Neural cell (in vitro differentiated cells): ENCODE measurements around the gene FGFBP3. TPM values are rescaled to one million over a fixed set of nuclear protein-coding genes. Genes with fewer than 3 reads are reported as not detected.
A peak's percentile ranks its signal among the peaks of the same experiment; 100 is the strongest.

Experiments
- H2AFZ ChIP-seq: fragments of 200-600, 300-800 bp; sonication (generic), shearing (Covaris generic); 2 replicates; pipeline ENCODE4 v1.6.0; 2014; ENCODE audit warnings: low read depth, mild to moderate bottlenecking, antibody characterized with exemption, low read length, moderate library complexity
- H3F3A ChIP-seq: fragments of 200-600 bp; shearing (Covaris generic); 2 replicates; pipeline ENCODE4 v1.6.1; 2016; ENCODE audit warnings: mild to moderate bottlenecking, moderate library complexity, mixed read lengths, antibody characterized with exemption, low read length; ENCODE audit not compliant: insufficient read depth, poor library complexity, severe bottlenecking
- H3K27ac ChIP-seq: fragments of 200-600, 300-800 bp; sonication (generic), shearing (Covaris generic); 2 replicates; pipeline ENCODE4 v1.5.1; 2014; ENCODE audit warnings: mild to moderate bottlenecking, low read length, moderate library complexity
- H3K27me3 ChIP-seq: fragments of 300-800, 200-600 bp; sonication (generic), shearing (Covaris generic); 2 replicates; pipeline ENCODE4 v1.6.0; 2014; ENCODE audit warnings: mild to moderate bottlenecking, low read depth, low read length, moderate library complexity; ENCODE audit not compliant: insufficient read depth
- H3K36me3 ChIP-seq: fragments of 300-800, 200-600 bp; sonication (generic), shearing (Covaris generic); 2 replicates; pipeline ENCODE4 v1.5.1; 2014; ENCODE audit warnings: mild to moderate bottlenecking, antibody characterized with exemption, low read length, moderate library complexity; ENCODE audit not compliant: insufficient read depth
- H3K4me2 ChIP-seq: fragments of 300-800, 200-600 bp; sonication (generic), shearing (Covaris generic); 2 replicates; pipeline ENCODE4 v1.6.0; 2014; ENCODE audit warnings: mild to moderate bottlenecking, low read length
- H3K4me3 ChIP-seq: fragments of 300-800, 200-600 bp; sonication (generic), shearing (Covaris generic); 2 replicates; pipeline ENCODE4 v1.5.1; 2014; ENCODE audit warnings: mild to moderate bottlenecking, low read length, moderate library complexity
- H3K79me2 ChIP-seq: fragments of 200-600 bp; shearing (Covaris generic); replicated peaks from 2 replicates; pipeline ENCODE4 v1.6.0; 2014; ENCODE audit warnings: mild to moderate bottlenecking, low read length, moderate library complexity; ENCODE audit not compliant: insufficient read depth
- H3K9ac ChIP-seq: fragments of 300-800, 200-600 bp; sonication (generic), shearing (Covaris generic); 2 replicates; pipeline ENCODE4 v1.6.1; 2016; ENCODE audit warnings: mild to moderate bottlenecking, low read length, mixed read lengths
- H3K9me2 ChIP-seq: fragments of 200-600 bp; shearing (Covaris generic); 2 replicates; pipeline ENCODE4 v1.6.1; 2016; ENCODE audit warnings: mild to moderate bottlenecking, low read length, mixed read lengths; ENCODE audit not compliant: insufficient read depth
- H3K9me3 ChIP-seq: fragments of 200-600, 300-800 bp; sonication (generic), shearing (Covaris generic); 2 replicates; pipeline ENCODE4 v1.6.1; 2016; ENCODE audit warnings: mild to moderate bottlenecking, mixed run types, low read length, moderate library complexity, mixed read lengths
- H4K20me1 ChIP-seq: fragments of 200-600 bp; shearing (Covaris generic); 2 replicates; pipeline ENCODE4 v1.6.1; 2016; ENCODE audit warnings: mild to moderate bottlenecking, mixed run types; ENCODE audit not compliant: insufficient read depth
- CTCF ChIP-seq: fragments of 450-650 bp; IDR thresholded peaks from 2 replicates; pipeline ENCODE4 v1.5.1; 2014; ENCODE audit warnings: antibody characterized with exemption, mild to moderate bottlenecking, moderate library complexity; ENCODE audit not compliant: poor library complexity, severe bottlenecking
- EP300 ChIP-seq: fragments of 450-650 bp; conservative IDR thresholded peaks from 2 replicates; pipeline ENCODE4 v1.6.1; 2014; ENCODE audit warnings: antibody characterized with exemption, mild to moderate bottlenecking, moderate library complexity; ENCODE audit not compliant: poor library complexity, severe bottlenecking
- EZH2 ChIP-seq: fragments of 200-600, 300-800 bp; shearing (Covaris generic), sonication (generic); IDR thresholded peaks from 2 replicates; pipeline ENCODE4 v1.6.1; 2014; ENCODE audit warnings: antibody characterized with exemption, low read length, borderline replicate concordance, mild to moderate bottlenecking; ENCODE audit not compliant: insufficient read depth, poor library complexity, severe bottlenecking
- MXI1 ChIP-seq: fragments of 450-650 bp; conservative IDR thresholded peaks from 2 replicates; pipeline ENCODE4 v1.6.1; 2014; ENCODE audit warnings: antibody characterized with exemption, mild to moderate bottlenecking; ENCODE audit not compliant: poor library complexity, severe bottlenecking
- POLR2AphosphoS5 ChIP-seq: IDR thresholded peaks from 2 replicates; pipeline ENCODE4 v1.6.1; 2012
- RAD21 ChIP-seq: fragments of 450-650 bp; conservative IDR thresholded peaks from 2 replicates; pipeline ENCODE4 v1.6.1; 2014; ENCODE audit warnings: antibody characterized with exemption, mild to moderate bottlenecking, moderate library complexity
- REST ChIP-seq: IDR thresholded peaks from 2 replicates; pipeline ENCODE4 v1.6.1; 2012; ENCODE audit warnings: borderline replicate concordance
- SMC3 ChIP-seq: fragments of 450-650 bp; conservative IDR thresholded peaks from 2 replicates; pipeline ENCODE4 v1.6.1; 2014; ENCODE audit warnings: antibody characterized with exemption, mild to moderate bottlenecking, moderate library complexity; ENCODE audit not compliant: poor library complexity
- TAF1 ChIP-seq: IDR thresholded peaks from 2 replicates; pipeline ENCODE4 v1.6.1; 2012; ENCODE audit warnings: low read depth
- polyA plus RNA-seq: library from polyadenylated mRNA; depleted of rRNA; stranded (reverse); fragments of >200 nt; gene quantifications from 2 replicates; pipeline ENCODE4 v1.2.3, GENCODE V29; 2014

The FGFBP3 gene
- polyA plus RNA-seq, 1 donor from 2014 or later: 39.5 TPM

DNA sequence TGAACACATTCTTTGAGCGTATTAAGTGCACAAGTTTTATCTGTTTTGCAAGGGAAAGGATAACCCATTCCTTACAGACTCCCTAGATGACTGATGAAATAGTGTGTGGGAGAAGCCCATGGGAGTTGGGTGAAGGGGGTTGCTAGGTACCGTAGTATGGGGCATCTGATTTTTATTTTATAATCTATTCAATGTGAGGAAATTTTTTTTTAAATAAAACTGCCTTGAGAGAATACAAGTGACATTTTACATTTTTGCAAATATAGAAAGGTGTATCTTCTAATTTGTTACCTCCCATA, 15.7 kb upstream of the FGFBP3 start:
- H3K4me3 ChIP-seq: peak overlapping the region; percentile 90
- no peaks in the 10 kb centered on the region for H3K9me3 ChIP-seq
- H4K20me1 ChIP-seq: no peaks in the 10 kb centered on the region
- no peaks in the 10 kb centered on the region for H3K9me2 ChIP-seq
- H3K79me2 ChIP-seq: peaks cover 58% of the 10 kb centered on the region
- no peak overlapping the region for H2AFZ ChIP-seq
- peak overlapping the region; percentile 83 for H3K4me2 ChIP-seq
- H3F3A ChIP-seq: peaks cover 5% of the 10 kb centered on the region
- peak overlapping the region; percentile 91 for H3K9ac ChIP-seq
- no peak overlapping the region for H3K27ac ChIP-seq
- H3K36me3 ChIP-seq: no peaks in the 10 kb centered on the region
- no peaks in the 10 kb centered on the region for H3K27me3 ChIP-seq
- TF ChIP-seq POLR2AphosphoS5 (no peak), RAD21 (no peak), SMC3 (no peak), CTCF (no peak), EP300 (no peak), MXI1 (no peak), TAF1 (no peak)

DNA sequence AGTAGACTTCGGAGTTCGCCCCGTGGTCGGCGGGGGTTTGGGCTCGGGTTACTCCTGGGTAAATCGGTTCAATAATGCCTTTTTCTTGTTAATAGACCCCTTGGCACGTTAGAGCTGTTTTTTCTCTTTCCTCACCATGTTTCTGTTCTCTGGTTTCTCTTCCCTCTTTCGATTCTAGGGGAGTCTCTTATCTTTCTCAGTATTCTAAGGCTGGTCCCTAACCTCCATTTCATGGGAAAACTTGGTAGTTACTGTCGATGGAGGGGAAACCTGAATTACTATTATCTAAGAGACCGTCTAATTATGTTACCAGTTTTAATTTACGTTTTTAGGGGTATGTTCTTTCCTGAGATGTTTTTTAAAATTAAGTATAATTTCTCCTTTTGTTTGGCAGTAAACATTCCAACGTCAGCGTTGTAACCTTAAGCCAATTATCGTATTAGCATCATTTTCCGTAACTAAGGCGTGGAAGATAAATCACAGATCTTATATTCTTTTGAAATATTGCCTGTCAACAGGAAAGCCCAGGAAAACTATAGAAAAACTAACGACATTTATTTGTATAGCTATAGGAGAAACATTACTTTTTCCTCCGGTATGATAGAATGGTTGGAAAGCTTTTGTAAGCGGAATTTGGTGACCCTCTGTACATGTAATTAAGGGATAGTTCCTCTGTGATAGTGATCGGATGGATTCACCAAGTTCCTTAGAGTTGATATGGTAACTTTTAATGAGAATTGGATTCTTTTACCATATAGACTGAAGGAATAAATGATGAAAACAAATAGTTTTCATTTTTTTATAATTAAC, 15.1 kb upstream of the FGFBP3 start:
- peak overlapping the region; percentile 93 for H3K27ac ChIP-seq
- peak overlapping the region; percentile 90 for H2AFZ ChIP-seq
- peak overlapping the region; percentile 90 for H3K4me3 ChIP-seq
- peaks cover 53% of the 10 kb centered on the region for H3K79me2 ChIP-seq
- peak overlapping the region; percentile 91 for H3K9ac ChIP-seq
- peaks cover 5% of the 10 kb centered on the region for H3F3A ChIP-seq
- H4K20me1 ChIP-seq: no peaks in the 10 kb centered on the region
- H3K27me3 ChIP-seq: no peaks in the 10 kb centered on the region
- H3K4me2 ChIP-seq: peak overlapping the region; percentile 83
- H3K9me2 ChIP-seq: no peaks in the 10 kb centered on the region
- no peaks in the 10 kb centered on the region for H3K36me3 ChIP-seq
- H3K9me3 ChIP-seq: no peaks in the 10 kb centered on the region
- TF ChIP-seq RAD21: no peak
- no peak for TF ChIP-seq CTCF
- TF ChIP-seq EP300: no peak
- no peak for TF ChIP-seq REST
- no peak for TF ChIP-seq SMC3
- no peak for TF ChIP-seq EZH2
- TF ChIP-seq TAF1: no peak
- no peak for TF ChIP-seq MXI1
- no peak for TF ChIP-seq POLR2AphosphoS5
